IMR-90 (cell line): ENCODE data around the gene C1QTNF12. TPM values are rescaled to one million over a fixed set of nuclear protein-coding genes. Genes with fewer than 3 reads are reported as not detected.

Experiments
- ATAC-seq: fragments of 200-7000 bp; cut with Tn5 transposase; 2 replicates; pipeline ENCODE4 v1.9.1; 2020; ENCODE audit warnings: low read depth, mild to moderate bottlenecking, moderate library complexity
- BruUV-seq: library from RNA; stranded (reverse); fragments of 400-500 nt; replicated peaks from 2 replicates; lab custom pipeline; 2021; lab: Mats Ljungman, UMichigan
- CTCF ChIA-PET: fragments of 300-600 bp; formaldehyde crosslinking; extraction: SDS; loops from one replicate; lab custom pipeline; 2021; ENCODE audit warnings: antibody characterized with exemption; lab: Yijun Ruan, JAX
- POLR2A ChIA-PET: fragments of 300-600 bp; sonication (Branson Sonifier 250); formaldehyde crosslinking; loops from one replicate; lab custom pipeline; 2022; ENCODE audit warnings: antibody characterized with exemption; ENCODE audit not compliant: unreplicated experiment; lab: Charles Lee
- DNase-seq: peaks from one replicate; pipeline ENCODE4 v3.0.0; 2013
- H2AFZ ChIP-seq: replicated peaks from 2 replicates; pipeline ENCODE3; 2013; ENCODE audit warnings: low read length, mild to moderate bottlenecking; ENCODE audit not compliant: poor library complexity
- H2AK5ac ChIP-seq: 2 replicates; pipeline ENCODE4 v1.6.1; 2013; ENCODE audit warnings: low read depth, low read length, inconsistent platforms
- H2AK9ac ChIP-seq: replicated peaks from 2 replicates; pipeline ENCODE3; 2013; ENCODE audit warnings: mild to moderate bottlenecking, low read depth, low read length, moderate library complexity; ENCODE audit not compliant: poor library complexity
- H2BK120ac ChIP-seq: 2 replicates; pipeline ENCODE4 v1.6.1; 2013; ENCODE audit warnings: low read depth, low read length, inconsistent platforms
- H2BK15ac ChIP-seq: 3 replicates; pipeline ENCODE4 v1.6.1; 2013; ENCODE audit warnings: low read depth, low read length, inconsistent platforms
- H2BK20ac ChIP-seq: 2 replicates; pipeline ENCODE4 v1.6.1; 2013; ENCODE audit warnings: low read depth, mild to moderate bottlenecking, inconsistent platforms, low read length, moderate library complexity
- H2BK5ac ChIP-seq: 2 replicates; pipeline ENCODE4 v1.6.1; 2013; ENCODE audit warnings: mild to moderate bottlenecking, low read depth, low read length, inconsistent platforms; ENCODE audit not compliant: poor library complexity, severe bottlenecking
- H3K14ac ChIP-seq: replicated peaks from 2 replicates; pipeline ENCODE4 v1.6.1; 2013; ENCODE audit warnings: low read depth, low read length, inconsistent platforms
- H3K18ac ChIP-seq: 2 replicates; pipeline ENCODE4 v1.6.1; 2013; ENCODE audit warnings: low read depth, low read length, control low read depth
- H3K23ac ChIP-seq: 2 replicates; pipeline ENCODE4 v1.6.1; 2013; ENCODE audit warnings: low read depth, low read length, inconsistent platforms
- H3K27ac ChIP-seq: 2 replicates; pipeline ENCODE4 v1.5.1; 2013; ENCODE audit warnings: mild to moderate bottlenecking, control low read depth, low read length; ENCODE audit not compliant: insufficient read depth
- H3K27me3 ChIP-seq: 2 replicates; pipeline ENCODE4 v1.6.1; 2013; ENCODE audit warnings: low read length; ENCODE audit not compliant: control insufficient read depth, insufficient read depth
- H3K36me3 ChIP-seq: 2 replicates; pipeline ENCODE4 v1.6.1; 2013; ENCODE audit warnings: low read length, mixed read lengths; ENCODE audit not compliant: control insufficient read depth, insufficient read depth
- H3K4ac ChIP-seq: 2 replicates; pipeline ENCODE4 v1.6.1; 2013; ENCODE audit warnings: low read depth, low read length, inconsistent platforms
- H3K4me1 ChIP-seq: 2 replicates; pipeline ENCODE4 v1.6.1; 2013; ENCODE audit warnings: low read length, mixed read lengths; ENCODE audit not compliant: control insufficient read depth, insufficient read depth
- H3K4me2 ChIP-seq: 2 replicates; pipeline ENCODE4 v1.6.1; 2013; ENCODE audit warnings: low read depth, mild to moderate bottlenecking, control low read depth, low read length, moderate library complexity
- H3K4me3 ChIP-seq: 2 replicates; pipeline ENCODE4 v1.5.1; 2013; ENCODE audit warnings: low read depth, mild to moderate bottlenecking, control low read depth, low read length, moderate library complexity; ENCODE audit not compliant: insufficient read depth
- H3K56ac ChIP-seq: 2 replicates; pipeline ENCODE4 v1.6.1; 2013; ENCODE audit warnings: low read length, inconsistent platforms; ENCODE audit not compliant: insufficient read depth; ENCODE audit errors: extremely low read depth
- H3K79me1 ChIP-seq, 2 experiments: 2 replicates each; pipeline ENCODE4 v1.6.1; 2013; ENCODE audit warnings: low read length in 2 of 2, inconsistent platforms in 1 of 2, low read depth in 1 of 2
- H3K9ac ChIP-seq: 2 replicates; pipeline ENCODE4 v1.6.1; 2013; ENCODE audit warnings: low read depth, low read length, control low read depth
- H3K9me1 ChIP-seq: 2 replicates; pipeline ENCODE4 v1.6.1; 2013; ENCODE audit warnings: low read length, inconsistent platforms; ENCODE audit not compliant: insufficient read depth
- H3K9me3 ChIP-seq: 2 replicates; pipeline ENCODE4 v1.6.1; 2013; ENCODE audit warnings: low read length; ENCODE audit not compliant: control insufficient read depth, insufficient read depth
- H4K20me1 ChIP-seq: 2 replicates; pipeline ENCODE4 v1.6.1; 2013; ENCODE audit warnings: low read length, inconsistent platforms; ENCODE audit not compliant: insufficient read depth
- H4K5ac ChIP-seq: 2 replicates; pipeline ENCODE4 v1.6.1; 2013; ENCODE audit warnings: mild to moderate bottlenecking, low read depth, low read length, control low read depth
- H4K8ac ChIP-seq, 2 experiments: 2 replicates each; pipeline ENCODE4 v1.6.1; 2013; ENCODE audit warnings: low read depth in 2 of 2, low read length in 2 of 2, control low read depth in 1 of 2, inconsistent platforms in 1 of 2
- H4K91ac ChIP-seq: 2 replicates; pipeline ENCODE4 v1.6.1; 2013; ENCODE audit warnings: low read depth, low read length, inconsistent platforms; ENCODE audit not compliant: insufficient read depth
- CHD1 ChIP-seq: IDR thresholded peaks from 2 replicates; pipeline ENCODE4 v1.6.1; 2012; ENCODE audit warnings: low read depth, low read length, improper control_type of control experiment
- FOS ChIP-seq: fragments of 150-350 bp; IDR thresholded peaks from 2 replicates; pipeline ENCODE4 v1.6.1; 2016; ENCODE audit warnings: low read depth, low read length
- MAFK ChIP-seq: IDR thresholded peaks from 2 replicates; pipeline ENCODE4 v1.6.1; 2012; ENCODE audit warnings: low read depth, low read length, improper control_type of control experiment
- POLR2A ChIP-seq: IDR thresholded peaks from 2 replicates; pipeline ENCODE4 v1.6.1; 2012; ENCODE audit warnings: mild to moderate bottlenecking, low read depth, low read length
- RAD21 ChIP-seq: IDR thresholded peaks from 2 replicates; pipeline ENCODE4 v1.6.1; 2012; ENCODE audit warnings: low read length, improper control_type of control experiment
- WGBS, 2 experiments: methylation state at CpG; one replicate each; pipeline versions ENCODE4 v1.1.5 to v1.1.7; 2013; ENCODE audit warnings: missing lambda C conversion rate in 2 of 2; ENCODE audit not compliant: insufficient read length in 1 of 2; ENCODE audit errors: extremely low coverage in 2 of 2; 5-methylcytosine and 5-hydroxymethylcytosine counted together
- dilution Hi-C: fragments of 300-500 bp; cut with HindIII; formaldehyde crosslinking; loops from one replicate; pipeline ENCODE4 v1.14.3; 2018; ENCODE audit warnings: low sequenced_read_pairs; ENCODE audit not compliant: unreplicated experiment
- in situ Hi-C: fragments of 300-500 bp; cut with MboI; formaldehyde crosslinking; loops from 3 replicates; pipeline ENCODE4 v1.14.3; 2019; ENCODE audit warnings: low sequenced_read_pairs, inconsistent platforms, mixed read lengths
- intact Hi-C: fragments of 100-400 bp; cut with micrococcal nuclease; formaldehyde crosslinking; loops from 2 replicates; pipeline ENCODE4 v1.10.0; 2022
- polyA plus RNA-seq, 3 experiments: library from polyadenylated mRNA; depleted of rRNA; stranded (reverse); fragments of >200 nt; gene quantifications; 2 replicates each; pipeline ENCODE4 v1.2.3, GENCODE V29; 2012; ENCODE audit warnings: low replicate concordance in 1 of 3
- total RNA-seq: library from RNA; depleted of rRNA; stranded (reverse); fragments of >200 nt; gene quantifications from 2 replicates; pipeline ENCODE4 v1.2.3, GENCODE V29; 2012
- TF ChIP-seq, protein P1 (sequence below): fragments of 150-350 bp; IDR thresholded peaks from 2 replicates; pipeline ENCODE4 v1.6.1; 2016; ENCODE audit warnings: low read depth, mild to moderate bottlenecking, low read length, moderate library complexity, borderline replicate concordance

The C1QTNF12 gene
- total and polyA plus RNA-seq, 2 of the 4 experiments (the other 2 are of a cell fraction) = 0.36 to 1.1 TPM

DNA sequence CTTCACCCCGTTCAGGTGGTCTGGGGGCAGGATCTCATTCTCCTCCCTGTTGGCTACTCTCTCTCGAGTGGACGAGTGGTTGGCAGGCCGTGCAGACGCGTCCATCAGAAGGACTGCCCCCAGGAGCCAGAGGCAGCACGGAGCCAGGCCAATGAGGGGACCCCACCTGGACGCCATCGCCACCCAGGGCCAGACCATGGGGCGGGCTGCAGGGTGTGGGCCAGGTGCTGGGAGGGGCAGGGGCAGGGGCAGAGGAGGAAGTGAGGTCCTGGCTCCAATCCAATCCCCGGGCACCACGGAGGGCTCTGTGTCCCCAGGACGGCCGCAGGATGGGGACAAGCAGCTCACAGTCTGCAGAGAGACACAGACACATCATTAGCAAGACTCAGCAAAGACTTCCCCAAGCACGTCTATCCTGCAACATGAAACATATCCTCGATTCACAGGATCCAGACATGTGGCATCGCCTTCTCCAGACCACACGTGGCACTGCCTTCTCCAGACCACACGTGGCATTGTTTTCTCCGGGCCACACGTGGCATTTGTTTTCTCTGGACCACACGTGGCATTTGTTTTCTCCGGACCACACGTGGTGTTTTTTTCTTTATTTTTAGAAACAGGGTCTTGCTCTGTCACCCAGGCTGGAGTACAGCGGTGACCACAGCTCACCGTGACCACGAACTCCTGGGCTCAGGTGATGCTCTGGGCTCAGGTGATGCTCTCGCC lies 17.8 kb downstream of the C1QTNF12 start:
- H3K4ac ChIP-seq = no peak overlapping the region

More for the DNA sequence above, 17.8 kb downstream of the C1QTNF12 start:
- Histone ChIP-seq H3K9ac (no peak overlapping the region), H3K18ac (no peak overlapping the region), H3K4me3 (no peak overlapping the region), H2BK20ac (no peak overlapping the region), H3K14ac (no peak overlapping the region), H2BK120ac (no peak overlapping the region), H3K36me3 (peaks cover 47% of the 10 kb centered on the region), H2AK9ac (no peak overlapping the region), H4K5ac (no peak overlapping the region), H3K27me3 (no peaks in the 10 kb centered on the region), H4K8ac (no peak overlapping the region), H3K23ac (no peak overlapping the region), H2BK15ac (no peak overlapping the region), H3K4me2 (no peak overlapping the region), H3K9me3 (peaks cover 3% of the 10 kb centered on the region), H2BK5ac (no peak overlapping the region), H3K27ac (no peak overlapping the region), H3K56ac (no peak overlapping the region), H3K9me1 (peaks cover 10% of the 10 kb centered on the region), H3K79me1 (peaks cover 16 to 74% of the 10 kb centered on the region in 2 experiments; a peak in 3 of 4 replicates), H2AFZ (no peak overlapping the region), H4K91ac (no peak overlapping the region), H3K4me1 (peaks cover 13% of the 10 kb centered on the region; the same call in 1 of the 2 replicates), H2AK5ac (no peak overlapping the region), H4K20me1 (peaks cover 54% of the 10 kb centered on the region)
- ChIA-PET POLR2A (no interaction called here), CTCF (no interaction called here)
- DNase-seq = no peak
- dilution Hi-C loops = no loop called here
- BruUV-seq = no TSS peak
- TF ChIP-seq CHD1 (no peak), POLR2A (no peak), RAD21 (no peak), MAFK (no peak), FOS (no peak)
- TF ChIP-seq, protein P1, sequence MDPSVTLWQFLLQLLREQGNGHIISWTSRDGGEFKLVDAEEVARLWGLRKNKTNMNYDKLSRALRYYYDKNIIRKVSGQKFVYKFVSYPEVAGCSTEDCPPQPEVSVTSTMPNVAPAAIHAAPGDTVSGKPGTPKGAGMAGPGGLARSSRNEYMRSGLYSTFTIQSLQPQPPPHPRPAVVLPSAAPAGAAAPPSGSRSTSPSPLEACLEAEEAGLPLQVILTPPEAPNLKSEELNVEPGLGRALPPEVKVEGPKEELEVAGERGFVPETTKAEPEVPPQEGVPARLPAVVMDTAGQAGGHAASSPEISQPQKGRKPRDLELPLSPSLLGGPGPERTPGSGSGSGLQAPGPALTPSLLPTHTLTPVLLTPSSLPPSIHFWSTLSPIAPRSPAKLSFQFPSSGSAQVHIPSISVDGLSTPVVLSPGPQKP = no peak
- in situ Hi-C loops = no loop called here
- intact Hi-C loops = no loop called here
- no peak for ATAC-seq
- 99% methylated on average over 13 of the region's 28 CpGs; no CpG with 5 or more reads in 1 of the 2 experiments for WGBS, 2 experiments
